GM20431 (cell line): ENCODE data around the gene UHRF2.
"Not testable (repeated sequence)": the region's sequence is repeated elsewhere in the genome, so short reads cannot be mapped to it uniquely, and the experiment has no call there.

Experiments used
- in situ Hi-C: fragments of 300-500 bp; cut with MseI, MboI; formaldehyde crosslinking; loops from one replicate; pipeline ENCODE4 v1.15.0; 2020; ENCODE audit warnings: low sequenced_read_pairs; ENCODE audit not compliant: unreplicated experiment

The UHRF2 gene

GRCh38 chr9:6424940-6425339, 11.9 kb downstream of the UHRF2 start:
- in situ Hi-C loops: no loop called here

GRCh38 chr9:6426117-6426516, 13.1 kb downstream of the UHRF2 start:
- in situ Hi-C loops: no loop called here

GRCh38 chr9:6428940-6429889, 16.2 kb downstream of the UHRF2 start:
- in situ Hi-C loops: no loop called here

- in situ Hi-C loops: no loop called here
Measured at GRCh38 chr9:6431038-6431437, 18.0 kb downstream of the UHRF2 start.

GRCh38 chr9:6433410-6433809, 20.4 kb downstream of the UHRF2 start:
- in situ Hi-C loops: no loop called here

- in situ Hi-C loops: no loop called here
Measured at GRCh38 chr9:6439051-6439703, 26.2 kb downstream of the UHRF2 start.

GRCh38 chr9:6440405-6440804, 27.4 kb downstream of the UHRF2 start:
- in situ Hi-C loops: no loop called here

GRCh38 chr9:6441269-6441668, 28.3 kb downstream of the UHRF2 start:
- in situ Hi-C loops: no loop called here

GRCh38 chr9:6443661-6444060, 30.7 kb downstream of the UHRF2 start:
- in situ Hi-C loops: no loop called here

- in situ Hi-C loops: no loop called here
Measured at GRCh38 chr9:6444128-6444527, 31.1 kb downstream of the UHRF2 start.

GRCh38 chr9:6449086-6449485, 36.1 kb downstream of the UHRF2 start:
- in situ Hi-C loops: no loop called here

GRCh38 chr9:6449645-6450044, 36.6 kb downstream of the UHRF2 start:
- in situ Hi-C loops: no loop called here

GRCh38 chr9:6450641-6451375, 37.8 kb downstream of the UHRF2 start:
- in situ Hi-C loops: no loop called here

- in situ Hi-C loops: not testable (repeated sequence)
Measured at GRCh38 chr9:6455292-6455691, 42.3 kb downstream of the UHRF2 start.

GRCh38 chr9:6458704-6459103, 45.7 kb downstream of the UHRF2 start:
- in situ Hi-C loops: not testable (repeated sequence)

GRCh38 chr9:6459718-6460117, 46.7 kb downstream of the UHRF2 start:
- in situ Hi-C loops: no loop called here

- in situ Hi-C loops: no loop called here
Measured at GRCh38 chr9:6460189-6460768, 47.3 kb downstream of the UHRF2 start.

- in situ Hi-C loops: no loop called here
Measured at GRCh38 chr9:6461619-6462018, 48.6 kb downstream of the UHRF2 start.

GRCh38 chr9:6467006-6467625, 54.1 kb downstream of the UHRF2 start:
- in situ Hi-C loops: no loop called here
